Raji (cell line): Measurements from ENCODE around the gene DDOST.

Source experiments
- POLR2A ChIP-seq: IDR thresholded peaks from 2 replicates; pipeline ENCODE4 v1.6.1; 2011; ENCODE audit warnings: low read depth, low read length, control low read depth; ENCODE audit not compliant: insufficient read depth

The DDOST gene

GRCh38 chr1:20681999-20682398 lies 20.8 kb upstream of the DDOST start:
- TF ChIP-seq POLR2A: no peak

- TF ChIP-seq POLR2A: no peak
Measured at GRCh38 chr1:20680269-20680668, 19.1 kb upstream of the DDOST start.

- no peak for TF ChIP-seq POLR2A
Measured at GRCh38 chr1:20678599-20678998, 17.4 kb upstream of the DDOST start.

GRCh38 chr1:20672265-20672632 lies 11.1 kb upstream of the DDOST start:
- TF ChIP-seq POLR2A: no peak

- TF ChIP-seq POLR2A: no peak
Measured at GRCh38 chr1:20670936-20671335, 9.8 kb upstream of the DDOST start.

- TF ChIP-seq POLR2A: no peak
Measured at GRCh38 chr1:20668581-20668980, 7.4 kb upstream of the DDOST start.

- TF ChIP-seq POLR2A: peak; percentile 34; the same call in 1 of the 2 replicates
Measured at GRCh38 chr1:20666804-20667203, 5.6 kb upstream of the DDOST start.

- no peak for TF ChIP-seq POLR2A
Measured at GRCh38 chr1:20666146-20666545, 5.0 kb upstream of the DDOST start.

GRCh38 chr1:20665726-20666125 lies 4.6 kb upstream of the DDOST start:
- no peak for TF ChIP-seq POLR2A

GRCh38 chr1:20663969-20664715 lies 3.0 kb upstream of the DDOST start:
- TF ChIP-seq POLR2A: no peak

- TF ChIP-seq POLR2A: no peak
Measured at GRCh38 chr1:20663365-20663764, 2.2 kb upstream of the DDOST start.

GRCh38 chr1:20662110-20662475 lies 924 bp upstream of the DDOST start:
- no peak; the same call in 1 of the 2 replicates for TF ChIP-seq POLR2A

GRCh38 chr1:20660847-20661206 lies 342 bp downstream of the DDOST start:
- no peak for TF ChIP-seq POLR2A

GRCh38 chr1:20660363-20660762 lies 806 bp downstream of the DDOST start:
- TF ChIP-seq POLR2A: no peak

GRCh38 chr1:20658166-20658915 lies 2.8 kb downstream of the DDOST start:
- TF ChIP-seq POLR2A: no peak

- no peak for TF ChIP-seq POLR2A
Measured at GRCh38 chr1:20657024-20657423, 4.1 kb downstream of the DDOST start.
